ENCODE data around the gene HMGCR.

GRCh38 chr5:75320371-75320770 is 16.6 kb upstream of the HMGCR start:
- TF ChIP-seq, protein P1, sequence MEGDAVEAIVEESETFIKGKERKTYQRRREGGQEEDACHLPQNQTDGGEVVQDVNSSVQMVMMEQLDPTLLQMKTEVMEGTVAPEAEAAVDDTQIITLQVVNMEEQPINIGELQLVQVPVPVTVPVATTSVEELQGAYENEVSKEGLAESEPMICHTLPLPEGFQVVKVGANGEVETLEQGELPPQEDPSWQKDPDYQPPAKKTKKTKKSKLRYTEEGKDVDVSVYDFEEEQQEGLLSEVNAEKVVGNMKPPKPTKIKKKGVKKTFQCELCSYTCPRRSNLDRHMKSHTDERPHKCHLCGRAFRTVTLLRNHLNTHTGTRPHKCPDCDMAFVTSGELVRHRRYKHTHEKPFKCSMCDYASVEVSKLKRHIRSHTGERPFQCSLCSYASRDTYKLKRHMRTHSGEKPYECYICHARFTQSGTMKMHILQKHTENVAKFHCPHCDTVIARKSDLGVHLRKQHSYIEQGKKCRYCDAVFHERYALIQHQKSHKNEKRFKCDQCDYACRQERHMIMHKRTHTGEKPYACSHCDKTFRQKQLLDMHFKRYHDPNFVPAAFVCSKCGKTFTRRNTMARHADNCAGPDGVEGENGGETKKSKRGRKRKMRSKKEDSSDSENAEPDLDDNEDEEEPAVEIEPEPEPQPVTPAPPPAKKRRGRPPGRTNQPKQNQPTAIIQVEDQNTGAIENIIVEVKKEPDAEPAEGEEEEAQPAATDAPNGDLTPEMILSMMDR (IDR thresholded peaks at IDR 0.05; ENCODE audit: low read length), result no peak
- TF ChIP-seq EZH2 (IDR thresholded peaks at IDR 0.05; ENCODE audit: borderline replicate concordance, low read length), result no peak

Measured in OCI-LY1 (cell line).